OCI-LY7 (cell line): ENCODE measurements around the gene MRPL23.

Experiments
- EZH2phosphoT487 ChIP-seq: fragments of 200-600 bp; sonication (generic); IDR thresholded peaks from 2 replicates; pipeline ENCODE4 v1.6.1; 2018; ENCODE audit warnings: low read depth, borderline replicate concordance, mild to moderate bottlenecking, mixed run types, antibody characterized with exemption, low read length, moderate library complexity, mixed read lengths
- TF ChIP-seq, protein P1 (sequence below): fragments of 200-600 bp; sonication (generic); conservative IDR thresholded peaks from 2 replicates; pipeline ENCODE4 v1.5.1; 2014; ENCODE audit warnings: mild to moderate bottlenecking, antibody characterized with exemption, low read length, moderate library complexity, mixed read lengths

DNA sequence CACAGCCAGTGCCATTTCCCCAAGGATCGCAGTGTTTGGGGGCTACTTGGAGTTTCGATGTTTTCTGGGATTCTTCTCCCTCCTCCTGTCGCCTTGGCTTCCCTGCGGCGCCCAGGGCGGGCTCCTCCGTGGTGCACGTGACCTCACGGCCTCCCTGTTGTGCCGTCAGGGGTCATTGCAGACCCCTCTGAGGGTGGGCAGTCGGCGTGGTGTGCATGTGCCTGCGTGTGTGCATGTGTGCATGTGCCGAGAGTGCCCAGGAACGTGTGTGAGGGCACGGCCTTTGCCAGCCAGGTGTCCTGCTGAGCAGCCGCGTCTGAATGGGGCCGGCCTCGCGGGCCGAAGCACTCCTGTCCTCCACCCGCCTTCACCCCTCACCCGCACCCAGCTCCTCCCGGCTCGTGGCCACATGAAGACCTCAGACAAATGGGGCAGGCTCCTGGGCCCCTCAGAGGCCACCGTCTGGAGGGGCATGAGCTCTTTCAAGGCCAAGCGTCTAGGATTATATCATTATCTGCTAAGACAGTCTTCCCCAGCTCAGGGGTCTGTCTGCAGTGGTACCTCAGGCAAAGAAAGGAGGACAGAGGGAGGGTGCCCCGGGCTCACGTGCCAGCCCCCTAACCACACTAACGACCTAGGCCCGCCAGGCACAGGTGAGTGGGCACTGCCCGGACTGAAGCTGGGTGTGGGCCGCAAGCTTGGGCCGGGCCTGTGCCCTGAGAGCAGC is 9.4 kb upstream of the MRPL23 start:
- TF ChIP-seq, protein P1, sequence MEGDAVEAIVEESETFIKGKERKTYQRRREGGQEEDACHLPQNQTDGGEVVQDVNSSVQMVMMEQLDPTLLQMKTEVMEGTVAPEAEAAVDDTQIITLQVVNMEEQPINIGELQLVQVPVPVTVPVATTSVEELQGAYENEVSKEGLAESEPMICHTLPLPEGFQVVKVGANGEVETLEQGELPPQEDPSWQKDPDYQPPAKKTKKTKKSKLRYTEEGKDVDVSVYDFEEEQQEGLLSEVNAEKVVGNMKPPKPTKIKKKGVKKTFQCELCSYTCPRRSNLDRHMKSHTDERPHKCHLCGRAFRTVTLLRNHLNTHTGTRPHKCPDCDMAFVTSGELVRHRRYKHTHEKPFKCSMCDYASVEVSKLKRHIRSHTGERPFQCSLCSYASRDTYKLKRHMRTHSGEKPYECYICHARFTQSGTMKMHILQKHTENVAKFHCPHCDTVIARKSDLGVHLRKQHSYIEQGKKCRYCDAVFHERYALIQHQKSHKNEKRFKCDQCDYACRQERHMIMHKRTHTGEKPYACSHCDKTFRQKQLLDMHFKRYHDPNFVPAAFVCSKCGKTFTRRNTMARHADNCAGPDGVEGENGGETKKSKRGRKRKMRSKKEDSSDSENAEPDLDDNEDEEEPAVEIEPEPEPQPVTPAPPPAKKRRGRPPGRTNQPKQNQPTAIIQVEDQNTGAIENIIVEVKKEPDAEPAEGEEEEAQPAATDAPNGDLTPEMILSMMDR, result no peak
- no peak for TF ChIP-seq EZH2phosphoT487
